ENCODE data around the gene APP. TPM values are rescaled to one million over a fixed set of nuclear protein-coding genes. Genes with fewer than 3 reads are reported as not detected.

APP gene
- total and polyA plus RNA-seq, 7 donors: 71.7 to 355 (median 270) TPM

- intact Hi-C loops (cut with DNase I): no loop called here
- Histone ChIP-seq H3K27ac (peak overlapping the region in 2 of 4 donors; percentile 0 to 1), H3K36me3 (no peaks in the 10 kb centered on the region), H3K9me3 (no peaks in the 10 kb centered on the region), H3K4me3 (no peak overlapping the region), H3K27me3 (no peaks in the 10 kb centered on the region), H3K4me1 (peaks cover 0 to 14% (median 7%) of the 10 kb centered on the region in 4 donors)
- 58 to 59% methylated on average over 5 of the region's 5 CpGs for WGBS, 2 donors
- DNase-seq: no peak
- TF ChIP-seq POLR2A (IDR thresholded peaks at IDR 0.05) (no peak), EP300 (IDR thresholded peaks at IDR 0.05) (no peak), CTCF (IDR thresholded peaks at IDR 0.05) (no peak), POLR2AphosphoS5 (IDR thresholded peaks at IDR 0.05) (no peak)
Observed at GRCh38 chr21:25845729-25846256, 324.8 kb downstream of the APP start.

- no peaks in the 10 kb centered on the region for H3K36me3 ChIP-seq
- intact Hi-C loops (cut with DNase I): no loop called here
- H3K27ac ChIP-seq: no peak overlapping the region
- no peak for TF ChIP-seq CTCF (IDR thresholded peaks at IDR 0.05)
- no peak for TF ChIP-seq EP300 (IDR thresholded peaks at IDR 0.05)
- TF ChIP-seq POLR2A (IDR thresholded peaks at IDR 0.05): no peak
- no peak for TF ChIP-seq POLR2AphosphoS5 (IDR thresholded peaks at IDR 0.05)
- no peaks in the 10 kb centered on the region for H3K9me3 ChIP-seq
- no peaks in the 10 kb centered on the region for H3K27me3 ChIP-seq
- H3K4me1 ChIP-seq: peaks cover 0 to 28% (median 10%) of the 10 kb centered on the region in 4 donors
- no peak overlapping the region for H3K4me3 ChIP-seq
- 67 to 87% methylated on average over 3 of the region's 3 CpGs for WGBS, 2 donors
- no peak for DNase-seq
Observed at GRCh38 chr21:25842925-25843324, 327.6 kb downstream of the APP start.

GRCh38 chr21:25838809-25839208, 331.8 kb downstream of the APP start:
- Histone ChIP-seq H3K9me3 (no peaks in the 10 kb centered on the region), H3K27ac (peak overlapping the region in 2 of 4 donors; percentile 66 to 73), H3K4me3 (no peak overlapping the region), H3K27me3 (no peaks in the 10 kb centered on the region), H3K36me3 (no peaks in the 10 kb centered on the region), H3K4me1 (peaks cover 0 to 43% (median 30%) of the 10 kb centered on the region in 4 donors)
- 86 to 93% methylated on average over 4 of the region's 4 CpGs for WGBS, 2 donors
- DNase-seq: no peak
- no peak for TF ChIP-seq POLR2A (IDR thresholded peaks at IDR 0.05)
- TF ChIP-seq POLR2AphosphoS5 (IDR thresholded peaks at IDR 0.05): no peak
- TF ChIP-seq CTCF (IDR thresholded peaks at IDR 0.05): no peak
- no peak for TF ChIP-seq EP300 (IDR thresholded peaks at IDR 0.05)
- intact Hi-C loops (cut with DNase I): no loop called here

DNA sequence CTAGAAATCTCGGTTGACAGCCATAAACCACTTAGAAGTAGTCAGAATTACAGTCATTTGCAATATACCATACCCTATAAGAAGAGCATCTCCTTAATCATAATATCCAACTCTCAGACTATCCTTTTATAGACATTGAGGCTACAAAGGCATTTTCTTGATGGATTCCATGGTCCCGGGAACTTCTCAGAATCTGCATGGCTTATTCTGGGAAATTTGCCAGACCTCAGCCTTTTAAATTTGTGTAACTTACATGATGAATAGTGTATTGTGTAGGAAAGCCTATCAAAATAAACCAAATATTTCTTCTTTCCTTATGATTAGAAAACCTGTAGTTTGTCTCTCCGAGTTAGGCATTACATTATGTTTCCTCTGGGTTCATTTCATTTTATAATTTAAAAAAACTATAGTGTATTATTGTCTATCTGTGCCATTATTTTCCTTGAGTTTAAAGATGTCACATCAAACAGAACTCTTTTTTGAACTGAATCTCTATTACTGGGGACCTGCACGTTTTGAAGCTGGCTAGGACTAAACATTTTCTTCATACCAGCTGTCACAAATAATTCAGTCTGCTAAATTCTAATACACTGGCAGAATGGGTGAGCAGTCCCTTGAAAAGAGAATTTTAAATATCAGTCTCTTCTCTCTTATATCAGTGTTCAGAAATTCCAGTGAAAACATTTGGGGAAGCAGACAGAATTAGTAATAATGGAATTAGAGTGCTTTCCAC, 332.9 kb downstream of the APP start:
- no peaks in the 10 kb centered on the region for H3K27me3 ChIP-seq
- no peak overlapping the region for H3K4me3 ChIP-seq
- no peaks in the 10 kb centered on the region for H3K36me3 ChIP-seq
- DNase-seq: no peak
- H3K27ac ChIP-seq: peak overlapping the region; percentile 57 to 73 (median 64)
- intact Hi-C loops (cut with DNase I): no loop called here
- 61 to 73% methylated on average over 4 of the region's 4 CpGs for WGBS, 2 donors
- peaks cover 0 to 43% (median 30%) of the 10 kb centered on the region in 4 donors for H3K4me1 ChIP-seq
- no peak for TF ChIP-seq POLR2A (IDR thresholded peaks at IDR 0.05)
- TF ChIP-seq POLR2AphosphoS5 (IDR thresholded peaks at IDR 0.05): peak in 3 of 4 donors; percentile 32 to 68 (median 57)
- H3K9me3 ChIP-seq: peaks cover 0 to 4% (median 0%) of the 10 kb centered on the region in 4 donors

GRCh38 chr21:25836396-25836795, 334.2 kb downstream of the APP start:
- Histone ChIP-seq H3K9me3 (peaks cover 0 to 4% (median 0%) of the 10 kb centered on the region in 4 donors), H3K36me3 (no peaks in the 10 kb centered on the region), H3K27me3 (no peaks in the 10 kb centered on the region), H3K27ac (peak overlapping the region; percentile 57 to 73 (median 64)), H3K4me3 (no peak overlapping the region), H3K4me1 (peaks cover 0 to 43% (median 30%) of the 10 kb centered on the region in 4 donors)
- 90 to 93% methylated on average over 2 of the region's 2 CpGs for WGBS, 2 donors
- intact Hi-C loops (cut with DNase I): no loop called here
- TF ChIP-seq POLR2AphosphoS5 (IDR thresholded peaks at IDR 0.05) (no peak), EP300 (IDR thresholded peaks at IDR 0.05) (no peak), CTCF (IDR thresholded peaks at IDR 0.05) (no peak), POLR2A (IDR thresholded peaks at IDR 0.05) (no peak)
- DNase-seq: no peak
